Prostate gland (tissue), 2 donors: ENCODE measurements around the gene RYR3. TPM values are rescaled to one million over a fixed set of nuclear protein-coding genes. Genes with fewer than 3 reads are reported as not detected.

Experiments used
- DNase-seq: peaks from one replicate; pipeline ENCODE4 v3.0.0-alpha.2; 2019; ENCODE audit warnings: low spot score
- H3K27ac ChIP-seq, 2 donors: fragments of 200-600 bp; sonication (generic); 2 replicates each; pipeline ENCODE4 v1.5.1; 2017 to 2019
- H3K27me3 ChIP-seq: fragments of 200-600 bp; sonication (generic); replicated peaks from 2 replicates; pipeline ENCODE4 v1.5.1; 2019; ENCODE audit not compliant: insufficient read depth
- H3K36me3 ChIP-seq, 2 donors: fragments of 200-600 bp; sonication (generic); 1 replicate in 1 of 2; 2 replicates in 1 of 2; pipeline versions ENCODE4 v1.5.1 to v1.8.1; 2017 to 2019
- H3K4me1 ChIP-seq: fragments of 200-600 bp; sonication (generic); replicated peaks from 2 replicates; pipeline ENCODE4 v1.5.1; 2019
- H3K4me3 ChIP-seq, 2 donors: fragments of 200-600 bp; sonication (generic); 2 replicates each; pipeline ENCODE4 v1.5.1; 2017 to 2019
- H3K9me3 ChIP-seq: fragments of 200-600 bp; sonication (generic); 2 replicates; pipeline ENCODE4 v1.5.1; 2017
- CTCF ChIP-seq, 4 experiments: fragments of 200-600 bp in 2 of 4; fragments of 450-650 bp in 2 of 4; sonication (generic) in 2 of 4; IDR thresholded peaks; 1 replicate in 3 of 4; 2 replicates in 1 of 4; pipeline ENCODE4 v1.5.1; 2016 to 2019; ENCODE audit warnings: antibody characterized with exemption in 4 of 4, mild to moderate bottlenecking in 2 of 4, moderate library complexity in 2 of 4
- POLR2A ChIP-seq: fragments of 450-650 bp; IDR thresholded peaks from one replicate; pipeline ENCODE4 v1.6.1; 2016; ENCODE audit warnings: antibody characterized with exemption, mild to moderate bottlenecking
- POLR2AphosphoS5 ChIP-seq: sonication (generic); formaldehyde crosslinking; IDR thresholded peaks from one replicate; pipeline ENCODE4 v1.6.1; 2017; ENCODE audit warnings: antibody characterized with exemption
- WGBS: methylation state at CpG from one replicate; pipeline ENCODE4 v1.1.5; 2018; 5-methylcytosine and 5-hydroxymethylcytosine counted together
- intact Hi-C: fragments of 100-400 bp; cut with DNase I; formaldehyde crosslinking; loops from one replicate; pipeline ENCODE4 v1.14.2; 2022
- total RNA-seq, 2 donors: library from RNA; depleted of rRNA; stranded (reverse); fragments of >200 nt; gene quantifications; one replicate each; pipeline ENCODE4 v1.1.0, GENCODE V29; 2016

The RYR3 gene
- total RNA-seq, 2 donors from 2014 or later, result 0.41 to 2.3 TPM

- no peak for DNase-seq
- intact Hi-C loops, result no loop called here
- WGBS, result 66% methylated on average over 3 of the region's 3 CpGs
- no peaks in the 10 kb centered on the region for H3K36me3 ChIP-seq
- H3K27ac ChIP-seq, result no peak overlapping the region
- no peaks in the 10 kb centered on the region for H3K9me3 ChIP-seq
- H3K4me1 ChIP-seq, result no peaks in the 10 kb centered on the region
- no peak overlapping the region for H3K4me3 ChIP-seq
- no peaks in the 10 kb centered on the region for H3K27me3 ChIP-seq
- TF ChIP-seq POLR2AphosphoS5 (no peak), CTCF (IDR thresholded peaks at IDR 0.05) (no peak), POLR2A (no peak)
Measured at GRCh38 chr15:33535135-33535534, 224.4 kb downstream of the RYR3 start.

GRCh38 chr15:33539825-33540573 lies 229.2 kb downstream of the RYR3 start:
- intact Hi-C loops, result no loop called here
- TF ChIP-seq POLR2A (no peak), CTCF (IDR thresholded peaks at IDR 0.05) (no peak), POLR2AphosphoS5 (no peak)
- no peak overlapping the region for H3K4me3 ChIP-seq
- H3K9me3 ChIP-seq, result no peaks in the 10 kb centered on the region
- WGBS, result 62% methylated on average over 10 of the region's 10 CpGs
- H3K36me3 ChIP-seq, result no peaks in the 10 kb centered on the region
- no peak for DNase-seq
- H3K27ac ChIP-seq, result no peak overlapping the region
- H3K4me1 ChIP-seq, result no peaks in the 10 kb centered on the region
- no peaks in the 10 kb centered on the region for H3K27me3 ChIP-seq

DNA sequence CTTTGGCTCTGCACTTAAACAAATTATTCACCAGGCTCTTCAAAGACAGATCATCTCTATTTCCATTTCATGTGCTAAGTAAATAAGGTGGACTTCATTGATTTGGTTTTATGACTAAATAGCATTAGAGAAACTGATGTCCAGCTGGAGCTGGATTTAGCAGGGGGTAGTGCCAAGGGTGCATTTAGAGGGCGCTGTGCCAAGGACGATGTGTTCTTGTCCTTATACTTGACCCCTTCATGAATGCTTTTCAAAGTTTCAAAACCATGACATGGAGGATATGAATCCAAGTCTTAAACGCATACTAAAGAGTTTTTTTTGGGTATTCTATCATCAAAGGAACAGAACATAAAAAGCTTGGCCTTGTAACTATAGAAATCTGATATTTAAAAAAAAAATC lies 233.2 kb downstream of the RYR3 start:
- Histone ChIP-seq H3K36me3 (no peaks in the 10 kb centered on the region), H3K27me3 (no peaks in the 10 kb centered on the region), H3K4me1 (no peaks in the 10 kb centered on the region), H3K27ac (no peak overlapping the region), H3K9me3 (no peaks in the 10 kb centered on the region), H3K4me3 (no peak overlapping the region)
- no peak for DNase-seq
- intact Hi-C loops, result no loop called here
- TF ChIP-seq POLR2A (no peak), CTCF (IDR thresholded peaks at IDR 0.05) (no peak), POLR2AphosphoS5 (no peak)
- WGBS, result 60% methylated on average over 3 of the region's 3 CpGs

DNA sequence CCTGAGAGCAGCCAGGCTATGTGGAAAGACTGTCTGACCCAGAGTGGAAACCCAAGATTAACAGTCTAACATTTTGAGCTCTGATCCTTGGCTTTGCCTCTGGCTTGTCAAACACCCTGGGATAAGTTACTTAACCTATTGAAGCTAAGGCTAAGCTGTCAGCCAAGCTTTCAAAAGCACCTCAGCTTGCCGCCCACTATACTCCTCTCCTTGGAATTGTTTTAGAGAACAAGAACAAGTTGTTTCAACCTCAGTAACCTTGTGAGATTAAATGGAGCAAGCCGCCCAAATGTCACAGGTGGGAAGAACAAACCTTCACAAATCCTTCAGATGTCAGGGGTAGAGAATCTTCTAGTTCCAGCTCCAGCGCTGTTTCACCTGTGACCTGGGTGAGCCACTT lies 235.1 kb downstream of the RYR3 start:
- TF ChIP-seq POLR2A, result no peak
- no peak for TF ChIP-seq CTCF (IDR thresholded peaks at IDR 0.05)
- no peaks in the 10 kb centered on the region for H3K27me3 ChIP-seq
- WGBS, result 93% methylated on average over 3 of the region's 3 CpGs
- intact Hi-C loops, result no loop called here
- no peaks in the 10 kb centered on the region for H3K4me1 ChIP-seq
- no peak overlapping the region for H3K27ac ChIP-seq
- no peaks in the 10 kb centered on the region for H3K36me3 ChIP-seq
- DNase-seq, result no peak
- H3K9me3 ChIP-seq, result no peaks in the 10 kb centered on the region
- H3K4me3 ChIP-seq, result no peak overlapping the region

DNA sequence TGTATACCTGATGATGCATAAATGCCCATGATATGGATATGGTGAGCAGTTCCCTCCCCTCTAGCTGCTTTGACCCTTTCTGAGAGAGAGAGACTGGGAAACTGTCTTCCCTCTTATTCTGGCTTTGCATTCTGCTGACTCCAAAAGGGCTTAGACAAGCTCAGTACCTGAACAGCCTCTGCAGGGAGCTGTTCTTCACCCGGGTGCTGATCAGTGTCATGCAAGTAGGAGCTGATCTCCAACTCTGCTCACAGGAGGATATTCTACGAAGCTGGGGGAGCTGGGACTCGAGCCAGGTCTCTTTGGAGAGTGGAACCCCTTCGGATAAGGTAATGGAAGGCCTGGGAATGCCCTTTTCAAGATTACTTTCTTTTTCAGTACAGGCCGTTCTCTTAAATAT lies 237.1 kb downstream of the RYR3 start:
- WGBS, result 20% methylated on average over 5 of the region's 5 CpGs

More for the DNA sequence above, 237.1 kb downstream of the RYR3 start:
- Histone ChIP-seq H3K4me3 (no peak overlapping the region), H3K27me3 (no peaks in the 10 kb centered on the region), H3K27ac (no peak overlapping the region), H3K36me3 (no peaks in the 10 kb centered on the region), H3K4me1 (no peaks in the 10 kb centered on the region), H3K9me3 (no peaks in the 10 kb centered on the region)
- no peak for DNase-seq
- TF ChIP-seq POLR2A (no peak), POLR2AphosphoS5 (no peak), CTCF (IDR thresholded peaks at IDR 0.05) (no peak)
- intact Hi-C loops, result no loop called here
